Keratinocyte (primary cell): ENCODE results near the gene VAV2.

Source experiments
- CTCF ChIP-seq, 3 experiments: IDR thresholded peaks in 1 of 3; conservative IDR thresholded peaks in 1 of 3; optimal IDR thresholded peaks in 1 of 3; 2 replicates in 2 of 3; 3 replicates in 1 of 3; pipeline versions ENCODE3 to v1.5.1; 2011; ENCODE audit warnings: low read length in 3 of 3, mild to moderate bottlenecking in 3 of 3, moderate library complexity in 2 of 3, control low read depth in 1 of 3, inconsistent platforms in 1 of 3; ENCODE audit not compliant: insufficient read depth in 2 of 3; ENCODE audit errors: extremely low read depth in 1 of 3
- EZH2 ChIP-seq: IDR thresholded peaks from one replicate; pipeline ENCODE4 v1.6.1; 2012; ENCODE audit warnings: inconsistent platforms, mild to moderate bottlenecking, low read length, moderate library complexity

- no peak for TF ChIP-seq EZH2
- no peak for TF ChIP-seq CTCF (optimal IDR thresholded peaks at IDR 0.05 in 1 of 3, IDR thresholded peaks at IDR 0.05 in 1 of 3, conservative IDR thresholded peaks at IDR 0.05 in 1 of 3; ENCODE audit: extremely low read depth in 1 of 3, insufficient read depth in 2 of 3, low read length in 3 of 3)
Measured at GRCh38 chr9:133846483-133847090, 145.5 kb downstream of the VAV2 start.
